Activated naive CD4-positive, alpha-beta T cell treated with Interleukin-2 at 50 U/mL for 16 hours (primary cell): ENCODE data around the gene ABHD17A.

Source experiments
- DNase-seq: peaks from one replicate; pipeline ENCODE4 v3.0.0-alpha.2; 2020

The ABHD17A gene

DNA sequence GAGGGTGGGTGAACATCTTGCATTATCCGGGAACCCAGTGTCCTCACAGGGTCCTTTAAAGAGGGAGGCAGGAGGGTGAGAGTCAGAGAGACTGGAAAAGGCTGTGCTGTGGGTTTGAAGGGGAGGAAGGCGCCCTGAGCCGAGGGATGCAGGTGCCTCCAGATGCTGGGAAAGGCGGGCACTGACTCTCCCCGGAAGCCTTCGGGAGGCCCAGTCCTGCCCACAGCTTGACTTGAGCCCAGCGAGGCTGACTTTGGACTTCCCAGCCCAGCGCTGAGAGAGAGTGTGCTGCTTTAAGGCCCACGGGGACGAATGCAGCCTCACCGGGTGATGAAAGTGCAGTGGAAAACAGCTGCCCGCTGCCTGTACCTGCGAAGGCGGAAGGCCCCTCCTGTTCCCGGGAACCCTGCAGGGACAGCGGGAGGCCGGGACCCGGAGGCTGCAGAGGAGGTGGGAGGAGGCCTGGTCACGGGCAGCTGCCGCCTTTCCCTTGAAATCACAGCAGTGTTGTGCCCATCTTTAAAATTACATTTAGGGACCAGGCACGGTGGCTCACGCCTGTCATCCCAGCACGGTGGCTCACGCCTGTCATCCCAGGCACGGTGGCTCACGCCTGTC is 53.1 kb downstream of the ABHD17A start:
- no peak for DNase-seq

GRCh38 chr19:1830978-1831377 is 54.3 kb downstream of the ABHD17A start:
- DNase-seq = no peak

DNA sequence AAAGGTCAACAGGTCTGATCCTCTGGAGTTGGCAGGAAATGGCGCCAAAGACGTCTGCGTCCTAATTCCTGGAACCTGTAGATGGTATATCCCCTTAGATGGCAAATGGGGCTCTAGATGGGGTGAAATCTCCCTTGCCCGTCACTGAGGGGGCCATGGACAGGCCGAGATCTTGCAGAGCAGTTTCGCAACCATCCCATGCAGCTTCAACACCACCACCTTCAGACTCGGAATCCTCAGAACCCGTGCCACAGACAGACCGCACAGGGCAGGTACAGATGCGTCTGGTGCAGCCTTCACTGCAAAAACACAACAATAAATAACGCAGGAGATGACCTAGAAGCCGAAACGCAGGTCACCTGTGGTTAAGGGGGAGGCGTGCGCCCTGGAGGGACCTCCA is 54.7 kb downstream of the ABHD17A start:
- DNase-seq = no peak

GRCh38 chr19:1829958-1830357 is 55.3 kb downstream of the ABHD17A start:
- no peak for DNase-seq

GRCh38 chr19:1828279-1829238 is 56.7 kb downstream of the ABHD17A start:
- no peak for DNase-seq

DNA sequence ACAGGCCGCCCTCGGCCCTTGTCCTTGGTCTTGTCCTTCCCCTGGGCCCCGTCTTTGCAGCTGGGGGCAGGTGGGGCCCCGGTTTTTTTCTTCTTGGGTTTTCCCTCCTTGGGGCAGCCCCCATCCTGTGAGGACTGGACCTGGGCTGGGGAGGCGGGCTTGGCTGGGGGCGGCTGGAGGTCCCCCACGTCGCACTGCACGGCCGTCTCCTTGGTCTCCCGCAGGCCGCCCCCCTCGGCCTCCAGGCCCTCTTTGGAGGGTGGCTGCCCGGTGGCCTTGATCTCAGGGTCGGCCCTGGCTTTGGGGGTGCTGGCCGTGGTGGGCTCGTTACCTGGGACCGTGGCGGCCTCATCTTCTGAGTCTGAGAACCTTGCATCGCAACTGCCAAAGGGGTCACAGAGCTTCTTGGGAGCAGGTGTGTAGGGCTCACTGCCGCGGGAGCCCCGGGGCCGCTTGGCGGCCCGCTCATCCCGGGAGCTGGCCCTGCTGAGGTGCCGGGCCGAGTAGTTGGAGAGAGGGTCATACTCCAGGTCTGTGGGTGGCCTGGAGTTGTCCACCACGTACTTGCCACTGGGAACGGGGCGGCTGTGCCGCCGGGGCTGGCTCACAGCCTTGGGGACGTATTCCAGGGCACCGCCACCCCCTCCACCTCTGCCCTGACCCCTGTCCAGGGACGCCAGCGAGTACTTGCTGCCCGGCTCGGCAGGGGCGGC is 57.6 kb downstream of the ABHD17A start:
- DNase-seq = no peak
